ENCODE results near the gene ARL14EP. TPM values are rescaled to one million over a fixed set of nuclear protein-coding genes. Genes with fewer than 3 reads are reported as not detected.
A peak's percentile ranks its signal among the peaks of the same experiment; 100 is the strongest.

The ARL14EP gene
- total RNA-seq, 1 experiment from 2014 or later = 16.2 TPM

GRCh38 chr11:30333405-30333804 is 10.5 kb downstream of the ARL14EP start:
- BruUV-seq (replicated peaks) = no TSS peak
- H4K20me1 ChIP-seq (ENCODE audit: insufficient read depth) = peaks cover 21% of the 10 kb centered on the region
- no peak overlapping the region for H3K27ac ChIP-seq
- H3K27me3 ChIP-seq (ENCODE audit: insufficient read depth, low read depth) = no peaks in the 10 kb centered on the region
- no peak overlapping the region for H3K4me3 ChIP-seq
- H3K4me1 ChIP-seq (replicated peaks; ENCODE audit: insufficient read depth) = no peaks in the 10 kb centered on the region
- H3F3A ChIP-seq (ENCODE audit: insufficient read depth, low read depth) = no peaks in the 10 kb centered on the region; the same call in 1 of the 2 replicates
- no peak overlapping the region for H2AFZ ChIP-seq
- H3K4me2 ChIP-seq = no peak overlapping the region
- intact Hi-C loops (cut with micrococcal nuclease; ENCODE audit: unreplicated experiment) = no loop called here
- CTCF ChIA-PET = no interaction called here
- H3K9me3 ChIP-seq (ENCODE audit: insufficient read depth, low read depth) = no peaks in the 10 kb centered on the region
- H3K9me2 ChIP-seq (ENCODE audit: insufficient read depth) = no peaks in the 10 kb centered on the region
- TF ChIP-seq, protein P1, sequence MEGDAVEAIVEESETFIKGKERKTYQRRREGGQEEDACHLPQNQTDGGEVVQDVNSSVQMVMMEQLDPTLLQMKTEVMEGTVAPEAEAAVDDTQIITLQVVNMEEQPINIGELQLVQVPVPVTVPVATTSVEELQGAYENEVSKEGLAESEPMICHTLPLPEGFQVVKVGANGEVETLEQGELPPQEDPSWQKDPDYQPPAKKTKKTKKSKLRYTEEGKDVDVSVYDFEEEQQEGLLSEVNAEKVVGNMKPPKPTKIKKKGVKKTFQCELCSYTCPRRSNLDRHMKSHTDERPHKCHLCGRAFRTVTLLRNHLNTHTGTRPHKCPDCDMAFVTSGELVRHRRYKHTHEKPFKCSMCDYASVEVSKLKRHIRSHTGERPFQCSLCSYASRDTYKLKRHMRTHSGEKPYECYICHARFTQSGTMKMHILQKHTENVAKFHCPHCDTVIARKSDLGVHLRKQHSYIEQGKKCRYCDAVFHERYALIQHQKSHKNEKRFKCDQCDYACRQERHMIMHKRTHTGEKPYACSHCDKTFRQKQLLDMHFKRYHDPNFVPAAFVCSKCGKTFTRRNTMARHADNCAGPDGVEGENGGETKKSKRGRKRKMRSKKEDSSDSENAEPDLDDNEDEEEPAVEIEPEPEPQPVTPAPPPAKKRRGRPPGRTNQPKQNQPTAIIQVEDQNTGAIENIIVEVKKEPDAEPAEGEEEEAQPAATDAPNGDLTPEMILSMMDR (conservative IDR thresholded peaks at IDR 0.05) = peak; percentile 70
- TF ChIP-seq EZH2 (IDR thresholded peaks at IDR 0.05; ENCODE audit: low read depth) = no peak
- POLR2A ChIA-PET (ENCODE audit: unreplicated experiment) = no interaction called here
- no peak for DNase-seq
- peaks cover 30% of the 10 kb centered on the region for H3K36me3 ChIP-seq (ENCODE audit: low read depth)
- peaks cover 14% of the 10 kb centered on the region; the same call in 1 of the 2 replicates for H3K79me2 ChIP-seq (ENCODE audit: low read depth)

- intact Hi-C loops (cut with micrococcal nuclease; ENCODE audit: unreplicated experiment) = no loop called here
- Histone ChIP-seq H3K4me1 (replicated peaks; ENCODE audit: insufficient read depth) (no peaks in the 10 kb centered on the region), H2AFZ (no peak overlapping the region), H3K27ac (no peak overlapping the region), H3K4me2 (no peak overlapping the region), H3K9me2 (ENCODE audit: insufficient read depth) (no peaks in the 10 kb centered on the region), H3K27me3 (ENCODE audit: insufficient read depth, low read depth) (0 out of 2 replicates have a peak, but pooled peaks cover under 1% of the 10 kb centered on the region), H3K36me3 (ENCODE audit: low read depth) (no peaks in the 10 kb centered on the region), H3F3A (ENCODE audit: insufficient read depth, low read depth) (no peaks in the 10 kb centered on the region), H3K79me2 (ENCODE audit: low read depth) (no peaks in the 10 kb centered on the region), H3K9me3 (ENCODE audit: insufficient read depth, low read depth) (no peaks in the 10 kb centered on the region), H3K4me3 (no peak overlapping the region), H4K20me1 (ENCODE audit: insufficient read depth) (no peaks in the 10 kb centered on the region)
- TF ChIP-seq EZH2 (IDR thresholded peaks at IDR 0.05; ENCODE audit: low read depth) = no peak
- TF ChIP-seq, protein P1 (conservative IDR thresholded peaks at IDR 0.05) = no peak
- DNase-seq = no peak
- BruUV-seq (replicated peaks) = no TSS peak
- POLR2A ChIA-PET (ENCODE audit: unreplicated experiment) = no interaction called here
- CTCF ChIA-PET = no interaction called here
These were observed 19.8 kb downstream of the ARL14EP start for GRCh38 chr11:30342736-30343166.

DNA sequence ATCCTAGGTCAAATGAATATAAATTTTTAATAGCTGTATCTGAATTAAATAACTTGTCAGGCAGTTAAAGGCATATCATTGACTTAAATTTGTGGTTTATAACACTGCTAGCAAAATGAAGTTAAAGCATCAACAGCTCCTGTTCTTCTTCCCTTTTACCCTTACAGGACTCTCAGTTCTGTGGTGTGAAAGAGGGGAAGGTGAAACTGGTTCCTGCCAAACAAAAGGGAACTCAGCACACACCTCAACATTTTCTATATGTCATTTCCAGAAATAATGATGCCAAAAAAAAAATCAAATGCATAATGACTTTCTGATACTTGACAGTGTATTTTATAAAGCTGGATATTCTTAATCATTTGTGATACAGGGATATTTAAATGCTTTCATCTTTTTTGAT is 21.2 kb downstream of the ARL14EP start:
- no peaks in the 10 kb centered on the region for H3K4me1 ChIP-seq (replicated peaks; ENCODE audit: insufficient read depth)
- intact Hi-C loops (cut with micrococcal nuclease; ENCODE audit: unreplicated experiment) = no loop called here
- no peaks in the 10 kb centered on the region for H3F3A ChIP-seq (ENCODE audit: insufficient read depth, low read depth)
- POLR2A ChIA-PET (ENCODE audit: unreplicated experiment) = no interaction called here
- H2AFZ ChIP-seq = no peak overlapping the region
- H3K9me2 ChIP-seq (ENCODE audit: insufficient read depth) = no peaks in the 10 kb centered on the region
- H3K79me2 ChIP-seq (ENCODE audit: low read depth) = no peaks in the 10 kb centered on the region
- CTCF ChIA-PET = no interaction called here
- no peak overlapping the region for H3K4me3 ChIP-seq
- H4K20me1 ChIP-seq (ENCODE audit: insufficient read depth) = no peaks in the 10 kb centered on the region
- TF ChIP-seq, protein P1 (conservative IDR thresholded peaks at IDR 0.05) = no peak
- no peak for TF ChIP-seq EZH2 (IDR thresholded peaks at IDR 0.05; ENCODE audit: low read depth)
- no peak for DNase-seq
- H3K27me3 ChIP-seq (ENCODE audit: insufficient read depth, low read depth) = peaks cover 9% of the 10 kb centered on the region
- no peaks in the 10 kb centered on the region for H3K9me3 ChIP-seq (ENCODE audit: insufficient read depth, low read depth)
- H3K27ac ChIP-seq = no peak overlapping the region
- no peaks in the 10 kb centered on the region for H3K36me3 ChIP-seq (ENCODE audit: low read depth)
- no TSS peak for BruUV-seq (replicated peaks)
- H3K4me2 ChIP-seq = no peak overlapping the region
